22Rv1 (cell line): ENCODE measurements around the gene CDK6.

ENCODE experiments used
- CTCF ChIP-seq: fragments of 450-650 bp; IDR thresholded peaks from 2 replicates; pipeline ENCODE4 v1.5.1; 2017; ENCODE audit warnings: mild to moderate bottlenecking
- ZFX ChIP-seq: fragments of 450-650 bp; IDR thresholded peaks from 2 replicates; pipeline ENCODE4 v1.6.1; 2017; ENCODE audit warnings: antibody characterized with exemption, borderline replicate concordance

DNA sequence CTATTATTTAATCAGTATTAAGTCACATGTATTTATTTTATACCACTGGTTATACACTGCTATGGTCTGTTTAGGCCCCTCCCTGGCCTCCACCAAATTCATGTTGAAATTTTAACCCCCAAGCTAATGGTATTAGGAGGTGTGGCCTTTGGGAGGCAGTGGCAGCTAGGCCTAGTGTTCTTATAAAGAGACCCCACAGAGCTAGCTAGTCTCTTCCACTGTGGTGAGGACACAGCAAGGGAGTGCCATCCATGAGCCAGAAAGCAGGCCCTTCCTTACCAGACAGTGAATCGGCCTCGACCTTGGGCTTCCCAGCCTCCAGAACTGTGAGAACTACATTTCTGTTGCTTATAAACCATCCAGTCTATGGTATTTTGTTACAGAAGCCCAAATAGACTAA, 279.1 kb downstream of the CDK6 start:
- TF ChIP-seq CTCF (no peak), ZFX (no peak)
